H1 (cell line): ENCODE data around the gene QSOX2. TPM values are rescaled to one million over a fixed set of nuclear protein-coding genes. Genes with fewer than 3 reads are reported as not detected.

Source experiments
- CTCF ChIA-PET: fragments of 300-600 bp; sonication (Branson Sonifier 250); formaldehyde crosslinking; loops from one replicate; lab custom pipeline; 2021; ENCODE audit not compliant: partially characterized antibody; lab: Charles Lee
- POLR2A ChIA-PET: fragments of 300-600 bp; sonication (Branson Sonifier 250); formaldehyde crosslinking; loops from one replicate; lab custom pipeline; 2021; ENCODE audit warnings: inconsistent platforms; ENCODE audit not compliant: partially characterized antibody; lab: Charles Lee
- DNase-seq, 2 experiments: peaks; one replicate each; pipeline versions ENCODE4 v3.0.0 to v3.0.0-alpha.2; 2010 to 2022; ENCODE audit warnings: low spot score in 2 of 2, low read depth in 1 of 2, mixed read lengths in 1 of 2
- FAIRE-seq: peaks from 2 replicates; lab custom pipeline; 2011; peaks lifted over from hg19 to GRCh38; lab: Jason Lieb, UNC
- H2AFZ ChIP-seq: 2 replicates; pipeline ENCODE4 v1.8.1; 2012; ENCODE audit warnings: low read length, inconsistent platforms
- H2AK5ac ChIP-seq: 2 replicates; pipeline ENCODE4 v1.6.1; 2013; ENCODE audit warnings: low read depth, low read length
- H2BK120ac ChIP-seq: replicated peaks from 2 replicates; pipeline ENCODE3; 2013; ENCODE audit warnings: low read depth, low read length, inconsistent platforms
- H2BK12ac ChIP-seq: 2 replicates; pipeline ENCODE4 v1.6.1; 2013; ENCODE audit warnings: low read depth, low read length
- H2BK15ac ChIP-seq: 2 replicates; pipeline ENCODE4 v1.6.1; 2013; ENCODE audit warnings: low read length
- H2BK20ac ChIP-seq: 2 replicates; pipeline ENCODE4 v1.6.1; 2013; ENCODE audit warnings: low read length
- H2BK5ac ChIP-seq: 2 replicates; pipeline ENCODE4 v1.6.1; 2013; ENCODE audit warnings: low read depth, low read length
- H3K14ac ChIP-seq: 2 replicates; pipeline ENCODE4 v1.6.1; 2013; ENCODE audit warnings: inconsistent platforms; ENCODE audit not compliant: insufficient read length
- H3K18ac ChIP-seq: 2 replicates; pipeline ENCODE4 v1.6.1; 2013; ENCODE audit warnings: low read length; ENCODE audit errors: extremely low read depth
- H3K23ac ChIP-seq: 2 replicates; pipeline ENCODE4 v1.6.1; 2013; ENCODE audit warnings: inconsistent platforms; ENCODE audit not compliant: insufficient read length
- H3K23me2 ChIP-seq: 2 replicates; pipeline ENCODE4 v1.6.1; 2013; ENCODE audit warnings: low read depth, low read length
- H3K27ac ChIP-seq: 2 replicates; pipeline ENCODE4 v1.6.1; 2011; ENCODE audit warnings: low read depth, low read length, inconsistent platforms
- H3K27me3 ChIP-seq, 4 experiments: replicated peaks in 1 of 4; 1 replicate in 1 of 4; 2 replicates in 3 of 4; pipeline versions ENCODE4 v1.6.1 to v1.8.1; 2011 to 2013; ENCODE audit warnings: low read length in 3 of 4, mild to moderate bottlenecking in 3 of 4, inconsistent platforms in 2 of 4, mixed read lengths in 2 of 4, moderate library complexity in 1 of 4; ENCODE audit not compliant: control insufficient read depth in 3 of 4, insufficient read depth in 3 of 4; ENCODE audit errors: extremely low read depth in 1 of 4
- H3K36me3 ChIP-seq, 4 experiments: 2 replicates each; pipeline versions ENCODE4 v1.6.1 to v1.8.1; 2011 to 2013; ENCODE audit warnings: mild to moderate bottlenecking in 4 of 4, low read length in 3 of 4, moderate library complexity in 2 of 4, control low read depth in 1 of 4, inconsistent platforms in 1 of 4; ENCODE audit not compliant: insufficient read depth in 4 of 4, control insufficient read depth in 2 of 4
- H3K4ac ChIP-seq: replicated peaks from 2 replicates; pipeline ENCODE3; 2013; ENCODE audit warnings: low read length, low read depth, mixed read lengths, inconsistent platforms; ENCODE audit not compliant: insufficient read length
- H3K4me1 ChIP-seq, 4 experiments: replicated peaks in 1 of 4; 1 replicate in 1 of 4; 2 replicates in 3 of 4; pipeline versions ENCODE4 v1.6.1 to v1.8.1; 2011 to 2013; ENCODE audit warnings: low read length in 3 of 4, inconsistent platforms in 2 of 4, mixed read lengths in 1 of 4; ENCODE audit not compliant: insufficient read depth in 4 of 4, control insufficient read depth in 3 of 4
- H3K4me2 ChIP-seq, 2 experiments: 2 replicates each; pipeline versions ENCODE4 v1.6.1 to v1.8.1; 2011 to 2013; ENCODE audit warnings: low read depth in 2 of 2, low read length in 2 of 2, control low read depth in 1 of 2, inconsistent platforms in 1 of 2, mild to moderate bottlenecking in 1 of 2; ENCODE audit not compliant: insufficient read depth in 1 of 2
- H3K4me3 ChIP-seq, 4 experiments: fragments of 200-600, 300-600 bp in 1 of 4; sonication (generic), shearing (Covaris generic), sonication (Bioruptor Twin) in 1 of 4; 2 replicates each; pipeline versions ENCODE4 v1.5.1 to v1.8.1; 2011 to 2016; ENCODE audit warnings: low read length in 4 of 4, low read depth in 3 of 4, control low read depth in 2 of 4, inconsistent platforms in 2 of 4, mild to moderate bottlenecking in 2 of 4, mixed read lengths in 1 of 4, moderate library complexity in 1 of 4; ENCODE audit not compliant: insufficient read depth in 2 of 4; ENCODE audit errors: extremely low read depth in 1 of 4
- H3K56ac ChIP-seq: replicated peaks from 2 replicates; pipeline ENCODE3; 2013; ENCODE audit warnings: low read depth, mild to moderate bottlenecking, mixed read lengths, low read length, inconsistent platforms; ENCODE audit not compliant: insufficient read length
- H3K79me1 ChIP-seq: 2 replicates; pipeline ENCODE4 v1.6.1; 2013; ENCODE audit warnings: low read depth, low read length, control low read depth
- H3K79me2 ChIP-seq, 2 experiments: 2 replicates each; pipeline versions ENCODE4 v1.6.1 to v1.8.1; 2012 to 2013; ENCODE audit warnings: low read length in 2 of 2, mild to moderate bottlenecking in 2 of 2, inconsistent platforms in 1 of 2; ENCODE audit not compliant: insufficient read depth in 2 of 2, control insufficient read depth in 1 of 2
- H3K9ac ChIP-seq, 4 experiments: replicated peaks in 1 of 4; 1 replicate in 1 of 4; 2 replicates in 3 of 4; pipeline versions ENCODE4 v1.6.1 to v1.8.1; 2011 to 2013; ENCODE audit warnings: low read depth in 3 of 4, low read length in 3 of 4, control low read depth in 2 of 4, mild to moderate bottlenecking in 2 of 4, moderate library complexity in 2 of 4, inconsistent platforms in 1 of 4; ENCODE audit errors: extremely low read depth in 1 of 4
- H3K9me3 ChIP-seq, 2 experiments: 2 replicates each; pipeline versions ENCODE4 v1.6.1 to v1.8.1; 2012 to 2013; ENCODE audit warnings: mild to moderate bottlenecking in 2 of 2, moderate library complexity in 2 of 2, control low read depth in 1 of 2, inconsistent platforms in 1 of 2, low read depth in 1 of 2, low read length in 1 of 2, mixed read lengths in 1 of 2; ENCODE audit not compliant: insufficient read depth in 2 of 2
- H4K20me1 ChIP-seq, 2 experiments: replicated peaks in 1 of 2; 2 replicates each; pipeline versions ENCODE3 to v1.8.1; 2011 to 2013; ENCODE audit warnings: inconsistent platforms in 2 of 2, low read length in 2 of 2, mild to moderate bottlenecking in 1 of 2; ENCODE audit not compliant: insufficient read depth in 2 of 2, control insufficient read depth in 1 of 2
- H4K5ac ChIP-seq: 2 replicates; pipeline ENCODE4 v1.6.1; 2013; ENCODE audit warnings: low read length, low read depth, mixed read lengths, inconsistent platforms; ENCODE audit not compliant: insufficient read length
- H4K8ac ChIP-seq: 2 replicates; pipeline ENCODE4 v1.8.0; 2013; ENCODE audit warnings: mild to moderate bottlenecking, moderate library complexity, low read length, inconsistent platforms; ENCODE audit not compliant: insufficient read depth; ENCODE audit errors: extremely low read depth
- H4K91ac ChIP-seq: replicated peaks from 2 replicates; pipeline ENCODE3; 2013; ENCODE audit warnings: low read length, mixed read lengths, inconsistent platforms; ENCODE audit not compliant: insufficient read length
- EGR1 ChIP-seq: IDR thresholded peaks from 2 replicates; pipeline ENCODE4 v1.6.1; 2011; ENCODE audit warnings: low read depth, low read length, borderline replicate concordance
- JUN ChIP-seq: IDR thresholded peaks from 2 replicates; pipeline ENCODE4 v1.6.1; 2011; ENCODE audit warnings: low read depth, mild to moderate bottlenecking, improper control_type of control experiment, low read length
- KDM1A ChIP-seq: fragments of 200-600, 300-600 bp; sonication (generic); IDR thresholded peaks from 2 replicates; pipeline ENCODE4 v1.7.1; 2016; ENCODE audit warnings: mild to moderate bottlenecking, low read length, borderline replicate concordance
- SUZ12 ChIP-seq: fragments of 200-600 bp; sonication (generic); IDR thresholded peaks from 2 replicates; pipeline ENCODE4 v1.6.1; 2012; ENCODE audit warnings: mild to moderate bottlenecking, inconsistent platforms, low read length, moderate library complexity, mixed read lengths
- WGBS, 2 experiments: shearing (Covaris generic) in 1 of 2; methylation state at CpG; one replicate each; pipeline versions ENCODE4 v1.1.6 to v1.1.7; 2013 to 2015; ENCODE audit warnings: low lambda C conversion rate in 2 of 2, mixed read lengths in 2 of 2, inconsistent platforms in 1 of 2, low coverage in 1 of 2, missing lambda C conversion rate in 1 of 2; ENCODE audit not compliant: insufficient replicate concordance in 2 of 2, insufficient coverage in 1 of 2, insufficient read length in 1 of 2; ENCODE audit errors: extremely low coverage in 1 of 2, missing lambda C conversion rate in 1 of 2; 5-methylcytosine and 5-hydroxymethylcytosine counted together
- polyA plus RNA-seq, 7 experiments: library from polyadenylated mRNA; depleted of rRNA in 3 of 7; stranded (reverse) in 5 of 7; unstranded in 2 of 7; fragments of >200 nt in 5 of 7; fragments of 200-250 nt in 2 of 7; gene quantifications; 1 replicate in 5 of 7; 2 replicates in 1 of 7; 4 replicates in 1 of 7; pipeline versions ENCODE4 v1.2.1 to v1.2.3, GENCODE V29; 2011 to 2013; ENCODE audit warnings: missing spikeins in 2 of 7, mixed read lengths in 2 of 7
- total RNA-seq: library from RNA; stranded (reverse); fragmentation: NEBNext Ultra II Directional; extraction: Animal tissue kit (Norgen Biotek cat#: 25700); gene quantifications from 2 replicates; pipeline ENCODE4 v1.2.1, GENCODE V29; 2021
- TF ChIP-seq, protein P1 (sequence below): IDR thresholded peaks from 2 replicates; pipeline ENCODE4 v1.6.1; 2012; ENCODE audit warnings: inconsistent platforms
- TF ChIP-seq, protein P2 (sequence below): IDR thresholded peaks from 2 replicates; pipeline ENCODE4 v1.6.1; 2012; ENCODE audit warnings: low read length, inconsistent platforms
- TF ChIP-seq, protein P3 (sequence below), 3 experiments: IDR thresholded peaks; 1 replicate in 2 of 3; 2 replicates in 1 of 3; pipeline versions ENCODE4 v1.5.1 to v1.6.1; 2011; ENCODE audit warnings: low read length in 3 of 3, mild to moderate bottlenecking in 3 of 3, inconsistent platforms in 2 of 3, low read depth in 1 of 3, moderate library complexity in 1 of 3; ENCODE audit not compliant: insufficient read depth in 1 of 3; ENCODE audit errors: control extremely low read depth in 1 of 3
- TF ChIP-seq, protein P4 (sequence below): IDR thresholded peaks from 2 replicates; pipeline ENCODE4 v1.6.1; 2012; ENCODE audit warnings: inconsistent platforms

The QSOX2 gene
- total and polyA plus RNA-seq, 2 of the 8 experiments (the other 6 are each of a cell fraction or from before 2014, with no cell fraction given), result 18.0 to 28.6 TPM

DNA sequence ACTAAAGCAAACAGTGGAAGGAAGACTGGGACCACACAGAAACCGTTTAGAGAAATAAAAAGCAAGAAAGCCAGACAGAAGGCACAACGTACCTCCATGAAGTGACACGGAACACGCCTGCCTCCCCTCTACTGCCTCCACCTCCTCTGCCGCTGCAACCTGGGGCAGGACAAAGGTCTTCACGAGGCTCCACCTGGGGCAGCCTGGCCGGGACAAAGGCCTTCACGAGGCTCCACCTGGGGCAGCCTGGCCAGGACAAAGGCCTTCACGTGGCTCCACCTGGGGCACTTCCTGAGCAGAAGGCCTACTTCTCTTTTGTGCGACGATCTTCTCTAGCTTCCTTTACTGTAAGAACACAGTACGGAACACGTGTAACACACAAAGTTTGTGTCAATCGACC, 11.7 kb downstream of the QSOX2 start:
- WGBS, 2 experiments, result 85% methylated on average over 14 of the region's 14 CpGs; no CpG with 5 or more reads in 1 of the 2 experiments
- H2AK5ac ChIP-seq, result no peak overlapping the region
- FAIRE-seq, result no peak
- TF ChIP-seq, protein P1, sequence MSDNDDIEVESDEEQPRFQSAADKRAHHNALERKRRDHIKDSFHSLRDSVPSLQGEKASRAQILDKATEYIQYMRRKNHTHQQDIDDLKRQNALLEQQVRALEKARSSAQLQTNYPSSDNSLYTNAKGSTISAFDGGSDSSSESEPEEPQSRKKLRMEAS, result peak; percentile 35; the same call in 1 of the 2 replicates
- TF ChIP-seq, protein P2, sequence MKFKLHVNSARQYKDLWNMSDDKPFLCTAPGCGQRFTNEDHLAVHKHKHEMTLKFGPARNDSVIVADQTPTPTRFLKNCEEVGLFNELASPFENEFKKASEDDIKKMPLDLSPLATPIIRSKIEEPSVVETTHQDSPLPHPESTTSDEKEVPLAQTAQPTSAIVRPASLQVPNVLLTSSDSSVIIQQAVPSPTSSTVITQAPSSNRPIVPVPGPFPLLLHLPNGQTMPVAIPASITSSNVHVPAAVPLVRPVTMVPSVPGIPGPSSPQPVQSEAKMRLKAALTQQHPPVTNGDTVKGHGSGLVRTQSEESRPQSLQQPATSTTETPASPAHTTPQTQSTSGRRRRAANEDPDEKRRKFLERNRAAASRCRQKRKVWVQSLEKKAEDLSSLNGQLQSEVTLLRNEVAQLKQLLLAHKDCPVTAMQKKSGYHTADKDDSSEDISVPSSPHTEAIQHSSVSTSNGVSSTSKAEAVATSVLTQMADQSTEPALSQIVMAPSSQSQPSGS, result no peak
- TF ChIP-seq, protein P3, sequence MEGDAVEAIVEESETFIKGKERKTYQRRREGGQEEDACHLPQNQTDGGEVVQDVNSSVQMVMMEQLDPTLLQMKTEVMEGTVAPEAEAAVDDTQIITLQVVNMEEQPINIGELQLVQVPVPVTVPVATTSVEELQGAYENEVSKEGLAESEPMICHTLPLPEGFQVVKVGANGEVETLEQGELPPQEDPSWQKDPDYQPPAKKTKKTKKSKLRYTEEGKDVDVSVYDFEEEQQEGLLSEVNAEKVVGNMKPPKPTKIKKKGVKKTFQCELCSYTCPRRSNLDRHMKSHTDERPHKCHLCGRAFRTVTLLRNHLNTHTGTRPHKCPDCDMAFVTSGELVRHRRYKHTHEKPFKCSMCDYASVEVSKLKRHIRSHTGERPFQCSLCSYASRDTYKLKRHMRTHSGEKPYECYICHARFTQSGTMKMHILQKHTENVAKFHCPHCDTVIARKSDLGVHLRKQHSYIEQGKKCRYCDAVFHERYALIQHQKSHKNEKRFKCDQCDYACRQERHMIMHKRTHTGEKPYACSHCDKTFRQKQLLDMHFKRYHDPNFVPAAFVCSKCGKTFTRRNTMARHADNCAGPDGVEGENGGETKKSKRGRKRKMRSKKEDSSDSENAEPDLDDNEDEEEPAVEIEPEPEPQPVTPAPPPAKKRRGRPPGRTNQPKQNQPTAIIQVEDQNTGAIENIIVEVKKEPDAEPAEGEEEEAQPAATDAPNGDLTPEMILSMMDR (IDR thresholded peaks at IDR 0.05; ENCODE audit: control extremely low read depth in 1 of 3, insufficient read depth in 1 of 3, low read depth in 1 of 3, low read length in 3 of 3), result no peak
- TF ChIP-seq KDM1A, result no peak
- TF ChIP-seq EGR1, result no peak
- TF ChIP-seq, protein P4, sequence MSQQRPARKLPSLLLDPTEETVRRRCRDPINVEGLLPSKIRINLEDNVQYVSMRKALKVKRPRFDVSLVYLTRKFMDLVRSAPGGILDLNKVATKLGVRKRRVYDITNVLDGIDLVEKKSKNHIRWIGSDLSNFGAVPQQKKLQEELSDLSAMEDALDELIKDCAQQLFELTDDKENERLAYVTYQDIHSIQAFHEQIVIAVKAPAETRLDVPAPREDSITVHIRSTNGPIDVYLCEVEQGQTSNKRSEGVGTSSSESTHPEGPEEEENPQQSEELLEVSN, result 0 out of 2 replicates have a peak, but pooled peaks have one; percentile 21
- TF ChIP-seq SUZ12, result no peak
- TF ChIP-seq JUN, result no peak

More for the DNA sequence above, 11.7 kb downstream of the QSOX2 start:
- peaks cover 0 to 14% (median 1%) of the 10 kb centered on the region in 4 experiments; a peak in 2 of 8 replicates for H3K36me3 ChIP-seq
- no peak overlapping the region for H2BK120ac ChIP-seq
- H3K27ac ChIP-seq, result no peak overlapping the region
- no peak overlapping the region for H3K4ac ChIP-seq
- H2BK15ac ChIP-seq, result no peak overlapping the region
- H3K14ac ChIP-seq, result no peak overlapping the region
- no peak overlapping the region for H4K91ac ChIP-seq
- H3K18ac ChIP-seq, result no peak overlapping the region
- H3K4me1 ChIP-seq, result no peaks in the 10 kb centered on the region; a peak in 1 of 7 replicates
- H3K56ac ChIP-seq, result no peak overlapping the region
- ChIA-PET POLR2A (interaction anchor here (0.8 kb wide), 1 partner anchor 33 kb away, joined by 3 read pairs; no protein-coding TSS in a partner anchor), CTCF (interaction anchor here (0.8 to 1.6 kb wide), 8 partner anchors 9 to 58 kb away, joined by 3 to 8 read pairs (median 4); no protein-coding TSS in a partner anchor)
- H4K20me1 ChIP-seq, result peaks cover 16% of the 10 kb centered on the region in 2 experiments
- H4K8ac ChIP-seq, result no peak overlapping the region
- DNase-seq, result no peak
- H3K23ac ChIP-seq, result no peak overlapping the region
- H2BK12ac ChIP-seq, result no peak overlapping the region
- no peak overlapping the region for H2BK20ac ChIP-seq
- H3K9ac ChIP-seq, result no peak overlapping the region
- H2BK5ac ChIP-seq, result peak overlapping the region; percentile 52; the same call in 1 of the 2 replicates
- H2AFZ ChIP-seq, result no peak overlapping the region
- peaks cover 26% of the 10 kb centered on the region for H3K79me1 ChIP-seq
- no peak overlapping the region for H3K4me3 ChIP-seq
- H3K4me2 ChIP-seq, result no peak overlapping the region
- H3K79me2 ChIP-seq, result peaks cover 6 to 79% of the 10 kb centered on the region in 2 experiments; a peak in 3 of 4 replicates
- no peaks in the 10 kb centered on the region for H3K9me3 ChIP-seq
- no peak overlapping the region for H4K5ac ChIP-seq
- no peaks in the 10 kb centered on the region for H3K27me3 ChIP-seq
- H3K23me2 ChIP-seq, result no peaks in the 10 kb centered on the region
